ENCODE data around the gene LATS2. TPM values are rescaled to one million over a fixed set of nuclear protein-coding genes. Genes with fewer than 3 reads are reported as not detected.

LATS2 gene
- total RNA-seq: 26.4 and 27.8 TPM in 2 replicates

DNA sequence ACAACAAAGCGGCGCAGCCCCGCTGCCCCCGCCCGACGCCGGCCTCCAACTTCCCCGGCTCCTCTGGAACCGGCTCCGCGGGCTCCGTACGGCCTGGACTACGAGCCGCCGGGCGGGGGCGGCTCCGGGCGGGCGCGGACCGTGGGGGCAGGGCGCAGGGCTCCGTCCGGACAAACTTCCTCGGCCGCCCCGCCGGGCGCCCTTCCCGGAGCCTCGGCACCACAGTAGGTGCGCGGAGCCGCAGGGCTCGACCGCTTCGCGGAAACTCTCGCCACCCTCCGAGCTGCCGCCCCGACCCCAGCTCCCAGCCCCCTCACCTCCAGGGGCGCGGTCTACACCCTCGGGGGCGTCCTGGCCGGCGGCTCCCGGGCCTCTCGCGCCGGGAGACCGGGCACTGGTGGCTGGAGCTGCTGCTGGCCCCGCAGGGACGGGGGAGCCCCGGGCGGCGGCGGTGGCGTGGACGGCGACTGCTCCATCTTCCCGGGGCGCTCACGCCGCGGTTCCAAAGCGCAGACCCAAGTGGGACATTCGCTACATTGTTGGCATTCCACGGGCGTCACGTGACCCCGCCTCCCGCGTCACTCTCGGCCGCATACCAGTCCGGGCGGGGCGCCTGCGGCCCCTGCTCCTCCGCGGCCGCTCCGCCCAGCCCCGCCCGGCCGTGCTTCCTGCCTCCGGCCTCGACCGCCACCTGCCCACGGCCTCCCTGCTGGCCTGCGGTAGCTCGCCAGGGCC, at the start of gene LATS2:
Gene LATS2 (minus strand): TSS at position 558 of the 735 bp plus-strand sequence. CDS start 15,560 bp downstream, outside the sequence.

Other genes starting within 250 kb of the LATS2 start
- 19.0 and 21.2 TPM in 2 replicates for gene XPO4, start 158.8 kb downstream of the LATS2 start, total RNA-seq
- gene SAP18, start 78.5 kb upstream of the LATS2 start, total RNA-seq: 70.9 and 83.4 TPM in 2 replicates
- 3.9 and 4.6 TPM in 2 replicates for gene SKA3, start 115.0 kb upstream of the LATS2 start, total RNA-seq
- 24.4 and 26.0 TPM in 2 replicates for gene MRPL57, start 115.1 kb upstream of the LATS2 start, total RNA-seq